HL-60/S4 treated with retinoic acid at 250 ng/mL for 4 days and 3 days (cell line): ENCODE results near the gene TARP.
"Not testable (repeated sequence)": the region's sequence is repeated elsewhere in the genome, so short reads cannot be mapped to it uniquely, and the experiment has no call there.

Experiments
- in situ Hi-C: fragments of 300-500 bp; cut with MboI; formaldehyde crosslinking; loops from 2 replicates; pipeline ENCODE4 v1.7.0; 2022; ENCODE audit warnings: low sequenced_read_pairs

The TARP gene

DNA sequence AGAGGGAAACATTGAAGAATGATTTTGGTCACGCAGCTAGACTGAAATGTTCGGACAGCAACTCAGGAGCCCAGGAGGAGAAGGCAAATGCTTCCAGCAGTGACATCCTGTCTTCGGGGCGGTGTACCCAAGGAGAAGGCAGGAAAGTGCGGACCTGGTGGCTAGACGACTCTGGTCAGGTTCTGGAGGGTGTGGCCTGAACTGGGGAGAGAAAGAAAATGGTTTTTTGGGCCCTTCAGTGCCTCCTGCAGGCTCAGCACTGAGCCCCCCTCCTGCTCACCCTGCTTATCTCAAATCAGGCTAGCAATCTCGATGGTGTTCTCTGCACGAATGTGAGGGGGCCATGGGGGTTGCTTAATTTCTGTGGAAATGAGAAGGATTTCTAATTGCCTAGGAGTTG lies 26.7 kb upstream of the TARP start:
- in situ Hi-C loops, result no loop called here

DNA sequence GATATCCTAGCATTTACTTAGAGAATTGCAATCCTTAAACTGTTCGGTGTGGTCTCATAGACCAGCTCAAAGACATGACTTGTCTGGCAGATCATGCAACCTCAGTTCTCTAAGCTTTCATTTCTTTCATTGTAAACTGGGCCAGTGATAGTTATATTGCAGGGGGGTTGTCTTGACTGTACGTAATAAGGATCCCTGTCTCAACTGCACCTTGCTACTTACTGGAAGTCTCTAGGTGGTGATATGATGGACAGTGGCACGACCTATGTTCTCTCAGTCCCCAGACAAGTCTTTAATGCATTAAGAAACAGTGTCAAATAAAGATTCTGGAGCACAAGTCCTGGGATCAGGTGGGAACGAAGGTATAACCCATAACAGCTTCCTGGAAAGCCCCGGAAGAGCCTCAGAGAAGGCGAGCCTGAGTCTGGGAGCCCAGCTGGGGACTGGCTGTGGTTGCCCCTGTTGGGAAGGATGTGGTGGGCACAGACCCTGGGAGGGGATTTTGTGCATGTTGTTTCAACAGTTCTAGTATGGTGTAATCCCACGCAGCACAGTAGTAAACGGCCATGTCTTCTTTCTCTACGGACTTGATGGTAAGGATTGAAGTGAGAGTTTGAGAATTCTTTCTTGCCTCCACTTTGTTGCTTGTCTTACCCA lies 26.0 kb upstream of the TARP start:
- in situ Hi-C loops, result no loop called here

- in situ Hi-C loops, result no loop called here
Observed at GRCh38 chr7:38296059-38296857, 22.8 kb upstream of the TARP start.

GRCh38 chr7:38294926-38295325 lies 21.5 kb upstream of the TARP start:
- in situ Hi-C loops, result no loop called here

DNA sequence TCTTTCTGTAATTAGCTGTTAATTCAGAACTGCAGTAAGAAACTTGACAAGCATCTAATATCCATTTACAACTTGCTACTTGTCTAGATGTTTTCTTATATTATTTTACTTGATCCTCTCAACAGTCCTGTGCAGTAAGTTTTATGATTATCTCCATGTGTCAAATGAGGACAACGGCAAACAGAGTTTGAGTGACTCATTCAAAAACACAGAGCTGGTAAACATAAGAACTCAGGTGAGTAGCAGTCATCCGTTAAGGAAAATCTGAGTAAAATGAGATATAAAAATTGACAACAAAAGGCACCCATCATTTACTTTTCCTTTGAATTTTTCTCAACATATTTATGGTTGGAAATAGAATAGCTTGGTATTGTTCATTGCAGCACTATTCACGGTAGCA lies 19.0 kb upstream of the TARP start:
- in situ Hi-C loops, result no loop called here

DNA sequence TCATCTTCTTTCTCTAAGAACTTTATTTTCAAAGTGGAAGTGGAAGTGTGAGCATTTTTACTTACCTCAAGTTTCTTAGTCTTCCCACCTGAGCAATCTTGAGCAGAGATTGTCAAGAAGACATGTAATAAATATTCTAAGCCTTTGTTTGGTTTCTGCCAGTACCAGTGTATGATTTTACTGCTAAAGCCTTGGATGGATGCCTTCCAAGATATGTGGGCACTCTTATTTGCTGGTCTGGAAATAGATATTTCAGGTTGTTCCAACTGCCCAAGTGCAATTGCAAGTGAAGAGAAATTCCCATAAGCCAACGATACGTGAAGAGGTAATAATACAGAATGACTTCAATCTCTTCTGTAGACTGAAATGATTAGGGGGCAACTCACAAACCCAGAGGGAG lies 18.2 kb upstream of the TARP start:
- in situ Hi-C loops, result no loop called here

GRCh38 chr7:38291117-38291647 lies 17.7 kb upstream of the TARP start:
- in situ Hi-C loops, result no loop called here

DNA sequence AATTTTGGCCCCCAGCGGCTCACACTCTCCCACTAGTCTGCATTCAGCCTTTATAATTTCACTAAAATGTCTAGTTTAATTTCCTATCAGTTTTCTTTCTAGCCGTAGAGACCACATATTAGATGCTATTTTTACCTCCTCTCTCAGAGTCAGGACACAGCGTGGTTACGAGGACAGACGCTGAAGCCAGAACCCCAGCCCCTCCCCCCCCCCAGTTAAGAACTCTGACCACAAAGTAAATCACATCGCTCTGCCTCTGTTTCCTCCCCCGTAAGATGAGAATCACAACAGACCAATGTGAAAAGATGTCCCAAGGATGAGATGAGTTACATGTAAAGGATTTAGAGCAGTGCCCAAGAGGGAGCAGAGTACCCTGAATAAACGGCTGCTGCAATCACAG lies 11.1 kb upstream of the TARP start:
- in situ Hi-C loops, result no loop called here

GRCh38 chr7:38283809-38284208 lies 10.4 kb upstream of the TARP start:
- in situ Hi-C loops, result no loop called here

GRCh38 chr7:38283107-38283506 lies 9.7 kb upstream of the TARP start:
- in situ Hi-C loops, result no loop called here

- in situ Hi-C loops, result no loop called here
Observed at GRCh38 chr7:38282081-38282480, 8.6 kb upstream of the TARP start.

- in situ Hi-C loops, result no loop called here
Observed at GRCh38 chr7:38281266-38281665, 7.8 kb upstream of the TARP start.

- in situ Hi-C loops, result no loop called here
Observed at GRCh38 chr7:38280707-38281106, 7.3 kb upstream of the TARP start.

DNA sequence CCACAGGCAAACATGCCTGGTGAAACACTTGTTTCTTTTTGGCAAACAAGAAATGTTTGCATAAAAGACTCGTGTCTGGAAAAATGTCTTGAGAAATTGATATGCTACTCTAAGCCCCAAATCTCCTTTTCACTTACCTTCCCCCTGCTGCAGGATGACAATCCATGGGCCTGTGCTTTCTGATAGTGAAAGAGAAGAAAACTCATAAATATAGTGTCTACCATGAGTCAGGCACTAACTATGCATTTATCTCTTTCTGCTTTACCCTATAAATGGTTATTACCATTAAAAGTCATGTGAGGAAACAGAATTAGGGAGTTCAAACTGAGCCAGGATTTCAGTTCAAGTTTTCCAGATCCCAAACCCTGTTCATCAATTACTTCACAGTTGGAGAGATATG lies 6.6 kb upstream of the TARP start:
- in situ Hi-C loops, result no loop called here

DNA sequence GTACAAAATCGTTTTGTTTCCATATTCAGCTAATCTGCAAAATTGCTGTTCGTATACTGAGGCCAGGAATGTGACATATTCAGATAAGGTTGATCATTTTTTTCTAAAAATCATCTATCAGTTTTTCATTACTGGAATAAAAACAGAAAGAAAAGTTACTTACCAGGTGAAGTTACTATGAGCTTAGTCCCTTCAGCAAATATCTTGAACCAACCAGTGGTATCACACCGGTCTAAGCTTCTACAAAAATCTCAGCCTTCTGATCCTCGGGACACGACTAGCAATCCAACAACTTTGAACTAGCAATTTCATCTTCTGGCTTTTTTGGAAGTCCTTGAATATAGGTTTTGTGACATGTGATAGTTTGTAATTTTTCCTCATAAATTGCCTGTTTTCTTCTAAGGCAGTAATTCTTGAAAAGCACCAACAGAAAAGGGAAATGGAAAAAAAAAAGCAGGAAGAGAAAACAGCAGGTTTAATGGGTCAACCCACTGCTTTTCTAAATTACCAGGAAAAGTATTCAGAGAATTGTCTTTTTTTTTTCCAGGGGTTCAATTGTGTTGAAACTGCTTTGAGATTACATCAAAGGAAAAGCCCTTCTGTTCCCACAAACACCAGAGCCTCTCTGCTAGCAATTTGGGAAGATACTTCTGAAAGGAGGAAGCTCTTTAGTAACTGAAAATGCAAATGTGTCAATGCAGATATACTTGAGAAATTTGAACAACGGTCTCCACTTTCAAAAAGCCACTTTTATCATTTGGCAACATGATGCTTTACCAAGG lies 2.9 kb upstream of the TARP start:
- in situ Hi-C loops, result no loop called here

DNA sequence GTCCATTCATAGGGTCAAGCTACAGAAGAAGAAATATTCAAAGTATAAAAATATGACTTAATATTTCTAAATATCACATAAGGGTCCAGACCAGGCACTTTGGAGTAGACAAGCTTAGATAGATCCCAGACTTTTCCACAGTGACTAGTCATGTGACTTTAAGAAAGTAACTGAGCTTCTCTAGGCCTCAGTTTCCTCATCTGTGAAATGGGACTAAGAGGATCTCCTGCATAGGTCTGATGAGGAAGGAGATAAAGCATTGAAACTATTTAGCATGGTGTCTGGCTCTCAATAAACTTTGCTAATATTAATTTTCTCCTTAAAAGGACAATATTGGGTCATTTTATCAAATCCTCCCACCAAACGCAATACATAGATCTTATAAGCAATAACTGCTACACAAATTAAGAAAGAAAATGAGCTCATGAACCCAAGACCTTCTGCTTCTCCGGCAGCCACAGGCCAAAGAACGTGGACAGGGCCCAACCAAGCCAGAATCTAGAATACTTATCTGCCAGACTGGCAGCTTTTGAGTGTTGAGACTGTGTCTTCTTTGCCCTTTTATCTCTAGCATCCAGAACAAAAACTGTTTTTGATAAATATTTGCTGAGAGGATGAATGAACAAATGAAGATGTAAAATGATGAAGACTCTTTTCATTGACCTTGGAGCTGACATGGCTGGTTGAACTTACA lies 1.6 kb upstream of the TARP start:
- in situ Hi-C loops, result no loop called here

GRCh38 chr7:38274486-38274885 lies 1.1 kb upstream of the TARP start:
- in situ Hi-C loops, result no loop called here

DNA sequence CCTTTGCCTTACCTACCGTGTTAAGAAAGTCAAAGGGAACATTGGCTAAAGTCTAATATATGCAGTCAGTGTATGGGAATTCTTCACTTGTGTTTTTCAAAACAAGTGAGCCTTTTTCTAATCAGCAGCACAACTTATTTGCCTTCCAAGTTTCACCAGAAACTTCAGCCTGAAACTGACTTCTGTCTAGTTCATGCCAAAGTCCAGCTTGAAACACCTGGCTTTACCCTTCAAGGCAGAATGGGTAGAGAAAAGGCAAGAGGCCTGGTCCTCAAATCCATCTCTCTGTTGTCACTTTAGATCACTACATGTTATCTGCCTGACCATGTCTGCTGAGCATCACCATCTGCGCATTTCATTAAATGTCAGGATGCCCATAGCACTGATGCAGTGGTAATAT lies 3.0 kb downstream of the TARP start:
- in situ Hi-C loops, result not testable (repeated sequence)

GRCh38 chr7:38269704-38270346 lies 3.6 kb downstream of the TARP start:
- in situ Hi-C loops, result not testable (repeated sequence)

DNA sequence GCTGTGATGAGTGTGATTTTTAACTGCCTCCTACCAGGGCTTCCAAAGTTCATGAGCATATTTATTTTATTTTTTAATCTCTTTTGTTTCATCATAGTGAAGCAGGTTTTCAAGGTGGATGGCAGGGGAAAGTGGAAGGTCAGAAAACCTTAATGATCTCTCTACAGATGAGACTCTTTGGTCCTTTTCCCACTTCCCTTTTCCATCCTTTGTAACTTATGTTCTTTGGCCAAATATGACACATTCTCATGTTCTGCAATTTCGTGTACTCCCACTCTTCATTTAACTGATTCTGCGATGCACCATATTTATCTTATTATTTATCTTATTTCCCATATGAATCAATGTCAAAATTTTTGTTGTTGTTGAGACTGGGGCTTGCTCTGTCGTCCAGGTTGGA lies 7.5 kb downstream of the TARP start:
- in situ Hi-C loops, result not testable (repeated sequence)

- in situ Hi-C loops, result not testable (repeated sequence)
Observed at GRCh38 chr7:38264602-38265001, 8.8 kb downstream of the TARP start.
